GM19328 (cell line): ENCODE results near the gene TRMT10C.
"Not testable (repeated sequence)": the region's sequence is repeated elsewhere in the genome, so short reads cannot be mapped to it uniquely, and the experiment has no call there.

ENCODE experiments used
- ATAC-seq: cut with Tn5 transposase; IDR thresholded peaks from one replicate; pipeline ENCODE4 v1.9.1; 2021; ENCODE audit warnings: mild to moderate bottlenecking, moderate library complexity; ENCODE audit not compliant: unreplicated experiment

The TRMT10C gene

GRCh38 chr3:101548527-101549105 lies 13.1 kb upstream of the TRMT10C start:
- no peak for ATAC-seq

- ATAC-seq = no peak
Measured at GRCh38 chr3:101549473-101549872, 12.2 kb upstream of the TRMT10C start.

DNA sequence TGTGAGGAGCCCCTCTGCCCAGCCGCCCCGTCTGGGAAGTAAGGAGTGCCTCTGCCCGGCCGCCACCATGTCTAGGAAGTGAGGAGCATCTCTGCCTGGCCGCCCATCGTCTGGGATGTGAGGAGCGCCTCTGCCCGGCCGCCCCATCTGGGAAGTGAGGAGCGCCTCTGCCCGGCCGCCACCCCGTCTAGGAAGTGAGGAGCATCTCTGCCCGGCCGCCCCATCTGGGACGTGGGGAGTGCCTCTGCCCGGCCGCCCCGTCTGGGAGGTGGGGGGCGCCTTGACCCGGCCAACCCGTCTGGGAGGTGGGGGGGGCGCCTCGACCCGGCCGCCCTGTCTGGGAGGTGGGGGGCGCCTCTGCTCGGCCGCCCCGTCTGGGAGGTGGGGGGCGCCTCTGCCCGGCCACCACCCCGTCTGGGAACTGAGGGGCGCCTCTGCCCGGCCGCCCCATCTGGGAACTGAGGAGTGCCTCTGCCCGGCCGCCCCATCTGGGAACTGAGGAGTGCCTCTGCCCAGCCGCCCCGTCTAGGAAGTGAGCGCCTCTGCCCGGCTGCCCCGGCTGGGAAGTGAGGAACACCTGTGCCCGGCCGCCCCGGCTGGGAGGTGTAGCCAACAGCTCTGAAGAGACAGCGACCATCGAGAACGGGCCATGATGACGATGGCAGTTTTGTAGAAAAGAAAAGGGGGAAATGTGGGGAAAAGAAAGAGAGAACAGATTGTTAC lies 10.1 kb upstream of the TRMT10C start:
- ATAC-seq = not testable (repeated sequence)

DNA sequence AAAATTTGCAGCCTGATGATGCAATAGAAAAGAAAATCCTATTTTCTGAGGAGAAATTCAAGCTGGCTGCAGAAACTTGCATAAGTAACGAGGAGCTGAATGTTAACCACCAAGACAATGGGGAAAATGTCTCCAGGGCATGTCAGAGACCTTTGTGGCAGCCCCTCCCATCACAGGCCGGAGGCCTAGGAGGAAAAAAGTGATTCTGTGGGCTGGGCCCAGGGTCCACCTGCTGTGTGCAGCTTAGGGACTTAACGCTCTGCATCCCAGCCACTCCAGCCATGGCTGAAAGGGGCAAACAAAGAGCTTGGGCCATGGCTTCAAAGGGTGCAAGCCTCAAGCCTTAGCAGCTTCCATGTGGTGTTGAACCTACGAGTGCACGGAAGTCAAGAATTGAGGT lies 8.3 kb upstream of the TRMT10C start:
- not testable (repeated sequence) for ATAC-seq

GRCh38 chr3:101556064-101556463 lies 5.6 kb upstream of the TRMT10C start:
- no peak for ATAC-seq

GRCh38 chr3:101567528-101568317 lies 6.1 kb downstream of the TRMT10C start:
- no peak for ATAC-seq

DNA sequence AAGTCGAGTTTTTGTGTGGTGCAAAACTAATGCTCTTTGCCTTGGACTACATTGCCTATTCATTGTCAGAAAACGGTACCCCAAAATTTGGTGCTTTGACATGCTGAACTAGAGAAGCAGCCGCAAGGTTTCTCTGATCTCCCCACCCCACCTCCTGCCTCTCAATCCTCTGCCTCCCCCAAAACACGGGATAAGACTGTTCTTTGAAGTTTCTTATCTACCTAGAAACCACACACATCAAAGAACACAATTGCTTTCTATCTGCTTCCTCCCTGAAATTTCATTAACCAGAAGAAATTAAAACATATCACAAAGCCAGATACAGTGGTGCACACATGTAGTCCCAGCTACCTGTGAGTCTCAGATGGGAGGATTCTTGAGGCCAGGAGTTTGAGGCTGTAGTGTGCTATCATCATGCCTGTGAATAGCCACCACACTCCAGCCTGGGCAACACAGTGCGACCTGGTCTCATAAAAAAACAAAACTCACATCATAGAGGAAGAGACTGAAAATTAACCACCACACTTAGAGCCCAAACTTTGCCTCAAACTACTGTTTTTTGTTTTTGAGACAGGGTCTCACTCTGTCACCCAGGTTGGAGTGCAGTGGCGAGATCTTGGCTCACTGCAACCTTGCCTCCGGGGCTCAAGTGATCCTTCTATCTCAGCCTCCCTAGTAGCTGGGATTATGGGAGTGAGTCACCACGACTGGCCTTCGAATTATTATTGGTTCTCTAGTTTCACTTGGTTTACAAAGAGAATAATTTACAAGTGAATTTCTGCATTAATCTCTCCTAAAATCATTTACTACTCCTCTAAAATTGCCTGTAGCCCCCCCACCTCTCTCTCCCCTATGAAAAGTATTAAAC lies 9.6 kb downstream of the TRMT10C start:
- no peak for ATAC-seq

GRCh38 chr3:101573449-101574387 lies 12.1 kb downstream of the TRMT10C start, which contains the start of gene PCNP:
PCNP (plus strand) TSS chr3:101574180; CDS start chr3:101574216, 36 bp downstream.
- ATAC-seq = peak; percentile 79

GRCh38 chr3:101574388-101575112 lies 12.9 kb downstream of the TRMT10C start:
- ATAC-seq = peak; percentile 39

- ATAC-seq = no peak
Measured at GRCh38 chr3:101577286-101577685, 15.6 kb downstream of the TRMT10C start.

DNA sequence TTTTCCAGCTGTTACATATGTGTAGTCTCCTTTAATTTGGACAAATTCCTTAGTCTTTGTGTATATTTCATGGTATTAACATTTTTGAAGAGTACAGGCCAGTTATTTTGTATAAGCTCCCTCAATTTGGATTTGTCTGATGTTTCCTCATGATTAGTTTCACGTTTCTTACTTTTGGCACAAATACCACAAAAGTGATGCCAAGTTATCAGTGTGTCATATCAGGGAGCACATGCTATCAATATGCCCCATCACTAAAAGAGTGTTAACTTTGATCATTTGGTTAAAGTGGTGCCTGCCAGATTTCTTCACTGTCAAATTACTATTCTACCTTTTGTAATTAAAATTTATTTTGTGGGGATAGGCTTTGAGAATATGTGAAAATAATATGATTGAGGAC lies 26.9 kb downstream of the TRMT10C start:
- no peak for ATAC-seq

DNA sequence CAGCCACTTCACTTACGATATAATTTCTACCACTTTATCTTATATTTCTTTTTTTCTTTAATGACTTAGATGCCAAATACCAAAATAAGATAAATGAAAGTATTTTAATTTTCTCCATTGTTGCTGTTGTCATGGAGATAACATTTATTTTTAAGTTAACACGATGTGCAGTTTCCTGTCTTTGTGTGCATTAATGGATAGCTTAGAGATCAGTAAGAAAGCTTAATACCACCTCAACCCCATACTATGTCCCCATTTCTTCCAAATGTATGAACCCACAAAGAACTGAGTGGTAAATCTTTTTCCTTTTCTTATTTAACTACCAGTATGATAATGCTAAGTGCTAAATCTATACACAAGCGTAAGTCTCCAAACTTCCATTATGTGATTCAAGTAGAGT lies 29.4 kb downstream of the TRMT10C start:
- ATAC-seq = no peak

DNA sequence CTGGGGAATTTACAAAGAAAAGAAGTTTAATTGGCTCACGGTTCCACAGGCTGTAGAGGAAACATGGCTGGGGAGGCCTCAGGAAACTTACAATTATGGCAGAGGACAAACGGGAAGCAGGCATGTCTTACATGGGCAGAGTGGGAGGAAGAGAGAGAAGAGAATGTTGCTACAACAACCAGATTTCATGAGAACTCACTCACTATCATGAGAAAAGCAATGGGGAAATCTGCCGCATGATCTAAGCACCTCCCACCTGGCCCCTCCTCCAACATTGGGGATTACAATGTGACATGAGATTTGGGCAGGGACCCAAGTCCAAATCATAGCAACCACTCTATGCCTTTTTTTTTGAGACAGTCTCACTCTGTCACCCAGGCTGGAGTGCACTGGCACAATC lies 41.1 kb downstream of the TRMT10C start:
- no peak for ATAC-seq

- no peak for ATAC-seq
Measured at GRCh38 chr3:101603184-101603583, 41.5 kb downstream of the TRMT10C start.

DNA sequence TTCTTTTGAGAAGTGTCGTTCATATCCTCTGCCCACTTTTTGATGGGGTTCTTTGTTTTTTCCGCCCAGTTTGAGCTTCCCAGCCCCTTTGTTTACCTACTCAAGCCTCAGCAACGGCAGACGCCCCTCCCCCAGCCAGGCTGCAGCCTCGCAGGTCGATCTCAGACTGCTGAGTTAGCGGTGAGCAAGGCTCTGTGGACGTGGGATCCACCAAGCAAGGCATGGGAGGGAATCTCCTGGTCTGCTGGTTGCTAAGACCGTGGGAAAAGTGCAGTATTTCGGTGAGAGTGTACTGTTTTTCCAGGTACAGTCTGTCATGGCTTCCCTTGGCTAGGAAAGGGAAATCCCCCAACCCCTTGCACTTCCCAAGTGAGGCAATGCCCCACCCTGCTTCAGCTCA lies 43.7 kb downstream of the TRMT10C start:
- ATAC-seq = not testable (repeated sequence)

DNA sequence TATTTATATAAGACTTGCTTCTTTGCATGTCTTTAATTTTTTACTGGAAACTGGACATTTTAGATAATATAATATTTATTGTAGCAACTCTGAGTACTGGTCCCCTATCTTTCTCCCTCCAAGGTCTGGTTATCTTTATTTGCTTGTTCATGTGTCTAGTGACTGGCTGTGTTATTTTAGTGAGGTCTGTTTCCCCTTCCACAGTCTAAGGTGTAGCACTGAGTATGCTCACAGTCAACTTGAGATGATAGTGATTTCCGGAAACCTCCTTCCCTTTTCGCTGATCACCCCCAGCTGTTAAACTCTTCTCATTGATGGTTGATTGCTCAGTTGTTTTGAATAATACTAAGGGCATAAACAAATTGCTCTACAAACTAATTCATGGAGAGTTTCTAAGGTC lies 49.4 kb downstream of the TRMT10C start:
- ATAC-seq = peak; percentile 65

DNA sequence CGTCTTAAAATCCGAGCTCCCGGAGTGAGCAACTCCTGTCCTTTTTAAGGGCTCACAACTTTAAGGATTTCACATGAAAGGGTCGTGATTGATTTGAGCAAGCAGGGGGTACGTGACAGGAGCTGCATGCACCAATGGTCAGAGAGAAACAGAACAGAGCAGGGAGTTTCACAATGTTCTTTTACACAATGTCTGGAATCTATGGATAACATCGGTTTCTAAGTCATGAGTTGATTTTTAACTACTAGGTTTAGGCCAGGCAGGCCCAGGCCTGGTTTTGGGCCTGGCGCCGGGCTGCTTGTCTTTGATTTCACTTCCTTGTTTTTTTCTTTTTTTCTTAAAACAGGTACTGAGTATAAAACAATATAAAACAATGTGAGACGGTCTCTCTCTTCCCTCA lies 51.3 kb downstream of the TRMT10C start:
- ATAC-seq = not testable (repeated sequence)

- ATAC-seq = no peak
Measured at GRCh38 chr3:101615525-101615924, 53.9 kb downstream of the TRMT10C start.
